ENCODE measurements around the gene IGSF10.

DNA sequence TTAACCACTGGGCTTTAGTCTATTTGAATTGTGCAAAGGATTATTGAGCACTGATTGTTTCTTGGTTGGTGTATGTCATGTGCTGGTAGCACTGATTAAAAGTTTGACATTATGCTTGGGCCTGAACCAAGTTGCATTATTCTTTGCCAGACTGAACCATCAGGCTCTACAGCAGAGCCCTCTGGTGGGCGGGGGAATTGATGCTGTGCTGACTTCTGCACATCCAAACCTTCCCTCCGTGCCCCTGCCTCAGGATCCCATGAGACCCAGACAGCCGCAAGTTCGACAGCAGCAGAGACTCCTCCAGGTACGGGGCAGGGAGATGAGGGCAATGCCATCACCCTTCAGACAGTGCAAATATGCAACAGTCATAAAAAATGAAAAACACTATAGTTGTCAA is 47.9 kb downstream of the IGSF10 start:
- TF ChIP-seq, protein P1, sequence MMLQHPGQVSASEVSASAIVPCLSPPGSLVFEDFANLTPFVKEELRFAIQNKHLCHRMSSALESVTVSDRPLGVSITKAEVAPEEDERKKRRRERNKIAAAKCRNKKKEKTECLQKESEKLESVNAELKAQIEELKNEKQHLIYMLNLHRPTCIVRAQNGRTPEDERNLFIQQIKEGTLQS (IDR thresholded peaks at IDR 0.05) = no peak
- TF ChIP-seq, protein P2, sequence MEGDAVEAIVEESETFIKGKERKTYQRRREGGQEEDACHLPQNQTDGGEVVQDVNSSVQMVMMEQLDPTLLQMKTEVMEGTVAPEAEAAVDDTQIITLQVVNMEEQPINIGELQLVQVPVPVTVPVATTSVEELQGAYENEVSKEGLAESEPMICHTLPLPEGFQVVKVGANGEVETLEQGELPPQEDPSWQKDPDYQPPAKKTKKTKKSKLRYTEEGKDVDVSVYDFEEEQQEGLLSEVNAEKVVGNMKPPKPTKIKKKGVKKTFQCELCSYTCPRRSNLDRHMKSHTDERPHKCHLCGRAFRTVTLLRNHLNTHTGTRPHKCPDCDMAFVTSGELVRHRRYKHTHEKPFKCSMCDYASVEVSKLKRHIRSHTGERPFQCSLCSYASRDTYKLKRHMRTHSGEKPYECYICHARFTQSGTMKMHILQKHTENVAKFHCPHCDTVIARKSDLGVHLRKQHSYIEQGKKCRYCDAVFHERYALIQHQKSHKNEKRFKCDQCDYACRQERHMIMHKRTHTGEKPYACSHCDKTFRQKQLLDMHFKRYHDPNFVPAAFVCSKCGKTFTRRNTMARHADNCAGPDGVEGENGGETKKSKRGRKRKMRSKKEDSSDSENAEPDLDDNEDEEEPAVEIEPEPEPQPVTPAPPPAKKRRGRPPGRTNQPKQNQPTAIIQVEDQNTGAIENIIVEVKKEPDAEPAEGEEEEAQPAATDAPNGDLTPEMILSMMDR (IDR thresholded peaks at IDR 0.05; ENCODE audit: low read depth, low read length, missing input control) = no peak
- TF ChIP-seq RAD21 (IDR thresholded peaks at IDR 0.05) = no peak
- TF ChIP-seq, protein P3, sequence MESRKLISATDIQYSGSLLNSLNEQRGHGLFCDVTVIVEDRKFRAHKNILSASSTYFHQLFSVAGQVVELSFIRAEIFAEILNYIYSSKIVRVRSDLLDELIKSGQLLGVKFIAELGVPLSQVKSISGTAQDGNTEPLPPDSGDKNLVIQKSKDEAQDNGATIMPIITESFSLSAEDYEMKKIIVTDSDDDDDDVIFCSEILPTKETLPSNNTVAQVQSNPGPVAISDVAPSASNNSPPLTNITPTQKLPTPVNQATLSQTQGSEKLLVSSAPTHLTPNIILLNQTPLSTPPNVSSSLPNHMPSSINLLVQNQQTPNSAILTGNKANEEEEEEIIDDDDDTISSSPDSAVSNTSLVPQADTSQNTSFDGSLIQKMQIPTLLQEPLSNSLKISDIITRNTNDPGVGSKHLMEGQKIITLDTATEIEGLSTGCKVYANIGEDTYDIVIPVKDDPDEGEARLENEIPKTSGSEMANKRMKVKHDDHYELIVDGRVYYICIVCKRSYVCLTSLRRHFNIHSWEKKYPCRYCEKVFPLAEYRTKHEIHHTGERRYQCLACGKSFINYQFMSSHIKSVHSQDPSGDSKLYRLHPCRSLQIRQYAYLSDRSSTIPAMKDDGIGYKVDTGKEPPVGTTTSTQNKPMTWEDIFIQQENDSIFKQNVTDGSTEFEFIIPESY (IDR thresholded peaks at IDR 0.05) = no peak
- TF ChIP-seq YY1 (IDR thresholded peaks at IDR 0.05) = no peak
- TF ChIP-seq RXRA (IDR thresholded peaks at IDR 0.05) = no peak
- no peak for TF ChIP-seq TAF1 (conservative IDR thresholded peaks at IDR 0.05)
- no peak for TF ChIP-seq JUND (IDR thresholded peaks at IDR 0.05)
